ENCODE data around the gene SLC38A3.
"Not testable (repeated sequence)": the region's sequence is repeated elsewhere in the genome, so short reads cannot be mapped to it uniquely, and the experiment has no call there.

The SLC38A3 gene

GRCh38 chr3:50258029-50258680 is 53.1 kb downstream of the SLC38A3 start:
- intact Hi-C loops (cut with DNase I) = no loop called here
- DNase-seq = peak in 3 of 42 donors; percentile 21 to 48 (median 38)

- DNase-seq = peak in 3 of 42 donors; percentile 18 to 49 (median 35)
Measured at GRCh38 chr3:50258979-50259378, 53.9 kb downstream of the SLC38A3 start.

GRCh38 chr3:50259432-50260026 is 54.5 kb downstream of the SLC38A3 start:
- no peak for DNase-seq
- intact Hi-C loops (cut with DNase I) = no loop called here

More at GRCh38 chr3:50258979-50259378, 53.9 kb downstream of the SLC38A3 start:
- intact Hi-C loops (cut with DNase I) = no loop called here

GRCh38 chr3:50260027-50260941 is 55.2 kb downstream of the SLC38A3 start:
- peak; percentile 84 to 98 (median 94) for DNase-seq
- intact Hi-C loops (cut with DNase I) = no loop called here

GRCh38 chr3:50260942-50261441 is 55.9 kb downstream of the SLC38A3 start:
- intact Hi-C loops (cut with DNase I) = no loop called here
- DNase-seq = peak in 2 of 42 donors; percentile 43 to 49

GRCh38 chr3:50261505-50261904 is 56.4 kb downstream of the SLC38A3 start:
- intact Hi-C loops (cut with DNase I) = no loop called here
- DNase-seq = peak in 2 of 42 donors; percentile 16 to 30

- DNase-seq; intact Hi-C loops (cut with DNase I): not testable (repeated sequence)
Measured at GRCh38 chr3:50262200-50262599, 57.1 kb downstream of the SLC38A3 start.

GRCh38 chr3:50262778-50263177 is 57.7 kb downstream of the SLC38A3 start:
- intact Hi-C loops (cut with DNase I) = no loop called here

GRCh38 chr3:50263478-50264382 is 58.7 kb downstream of the SLC38A3 start:
- intact Hi-C loops (cut with DNase I) = no loop called here
- DNase-seq = peak in 1 of 42 donors; percentile 14

More at GRCh38 chr3:50262778-50263177, 57.7 kb downstream of the SLC38A3 start:
- DNase-seq = peak in 1 of 42 donors; percentile 14

- intact Hi-C loops (cut with DNase I) = no loop called here
- DNase-seq = peak; percentile 67 to 94 (median 84)
Measured at GRCh38 chr3:50264383-50264963, 59.4 kb downstream of the SLC38A3 start.

GRCh38 chr3:50264964-50265485 is 60.0 kb downstream of the SLC38A3 start:
- intact Hi-C loops (cut with DNase I) = no loop called here
- peak in 1 of 42 donors; percentile 23 for DNase-seq

- intact Hi-C loops (cut with DNase I) = no loop called here
- peak in 1 of 42 donors; percentile 16 for DNase-seq
Measured at GRCh38 chr3:50265571-50265970, 60.5 kb downstream of the SLC38A3 start.

- intact Hi-C loops (cut with DNase I) = no loop called here
Measured at GRCh38 chr3:50266017-50266416, 60.9 kb downstream of the SLC38A3 start.

GRCh38 chr3:50266836-50267235 is 61.8 kb downstream of the SLC38A3 start:
- DNase-seq = peak in 1 of 42 donors; percentile 15
- intact Hi-C loops (cut with DNase I) = no loop called here

More at GRCh38 chr3:50266017-50266416, 60.9 kb downstream of the SLC38A3 start:
- DNase-seq = peak in 1 of 42 donors; percentile 14

- intact Hi-C loops (cut with DNase I) = no loop called here
- peak in 41 of 42 donors; percentile 64 to 91 (median 81) for DNase-seq
Measured at GRCh38 chr3:50267280-50267913, 62.3 kb downstream of the SLC38A3 start.

- DNase-seq = no peak
- intact Hi-C loops (cut with DNase I) = no loop called here
Measured at GRCh38 chr3:50268276-50268675, 63.2 kb downstream of the SLC38A3 start.
